ENCODE data around the gene NBDY. TPM values are rescaled to one million over a fixed set of nuclear protein-coding genes. Genes with fewer than 3 reads are reported as not detected.
A peak's percentile ranks its signal among the peaks of the same experiment; 100 is the strongest.

The NBDY gene
- total RNA-seq, 1 donor from 2014 or later, result 53.6 TPM

- Mint-ChIP-seq H3K9me3 (ENCODE audit: unreplicated experiment) (peaks cover 6% of the 10 kb centered on the region), H3K36me3 (ENCODE audit: unreplicated experiment) (peaks cover 4% of the 10 kb centered on the region), H3K4me3 (ENCODE audit: unreplicated experiment) (no peak overlapping the region), H3K4me1 (ENCODE audit: low read depth, unreplicated experiment) (peaks cover 2% of the 10 kb centered on the region), H3K27ac (ENCODE audit: unreplicated experiment) (no peak overlapping the region), H3K27me3 (ENCODE audit: unreplicated experiment) (peaks cover 3% of the 10 kb centered on the region)
- no peak for DNase-seq
- no peak for TF ChIP-seq CTCF (IDR thresholded peaks at IDR 0.05; ENCODE audit: partially characterized antibody, unreplicated experiment)
Measured at GRCh38 chrX:56811599-56811998, 82.6 kb downstream of the NBDY start.

- peaks cover 2% of the 10 kb centered on the region for H3K27me3 Mint-ChIP-seq (ENCODE audit: unreplicated experiment)
- no peak for TF ChIP-seq CTCF (IDR thresholded peaks at IDR 0.05; ENCODE audit: partially characterized antibody, unreplicated experiment)
- peak overlapping the region; percentile 30 for H3K4me3 Mint-ChIP-seq (ENCODE audit: unreplicated experiment)
- H3K27ac Mint-ChIP-seq (ENCODE audit: unreplicated experiment), result no peak overlapping the region
- DNase-seq, result no peak
- H3K9me3 Mint-ChIP-seq (ENCODE audit: unreplicated experiment), result peaks cover 6% of the 10 kb centered on the region
- peaks cover 4% of the 10 kb centered on the region for H3K36me3 Mint-ChIP-seq (ENCODE audit: unreplicated experiment)
- peaks cover 2% of the 10 kb centered on the region for H3K4me1 Mint-ChIP-seq (ENCODE audit: low read depth, unreplicated experiment)
Measured at GRCh38 chrX:56812515-56813105, 83.6 kb downstream of the NBDY start.

GRCh38 chrX:56813318-56813837, 84.3 kb downstream of the NBDY start:
- peaks cover 4% of the 10 kb centered on the region for H3K36me3 Mint-ChIP-seq (ENCODE audit: unreplicated experiment)
- peaks cover 2% of the 10 kb centered on the region for H3K4me1 Mint-ChIP-seq (ENCODE audit: low read depth, unreplicated experiment)
- no peak for TF ChIP-seq CTCF (IDR thresholded peaks at IDR 0.05; ENCODE audit: partially characterized antibody, unreplicated experiment)
- peak overlapping the region; percentile 59 for H3K27ac Mint-ChIP-seq (ENCODE audit: unreplicated experiment)
- H3K4me3 Mint-ChIP-seq (ENCODE audit: unreplicated experiment), result no peak overlapping the region
- no peak for DNase-seq
- peaks cover 2% of the 10 kb centered on the region for H3K27me3 Mint-ChIP-seq (ENCODE audit: unreplicated experiment)
- peaks cover 6% of the 10 kb centered on the region for H3K9me3 Mint-ChIP-seq (ENCODE audit: unreplicated experiment)

- TF ChIP-seq CTCF (IDR thresholded peaks at IDR 0.05; ENCODE audit: partially characterized antibody, unreplicated experiment), result no peak
- no peaks in the 10 kb centered on the region for H3K36me3 Mint-ChIP-seq (ENCODE audit: unreplicated experiment)
- H3K27me3 Mint-ChIP-seq (ENCODE audit: unreplicated experiment), result peaks cover 2% of the 10 kb centered on the region
- H3K9me3 Mint-ChIP-seq (ENCODE audit: unreplicated experiment), result peaks cover 6% of the 10 kb centered on the region
- H3K27ac Mint-ChIP-seq (ENCODE audit: unreplicated experiment), result no peak overlapping the region
- DNase-seq, result no peak
- no peak overlapping the region for H3K4me3 Mint-ChIP-seq (ENCODE audit: unreplicated experiment)
- H3K4me1 Mint-ChIP-seq (ENCODE audit: low read depth, unreplicated experiment), result no peaks in the 10 kb centered on the region
Measured at GRCh38 chrX:56817179-56817578, 88.1 kb downstream of the NBDY start.

GRCh38 chrX:56826020-56826419, 97.0 kb downstream of the NBDY start:
- DNase-seq, result no peak
- Mint-ChIP-seq H3K4me3 (ENCODE audit: unreplicated experiment) (no peak overlapping the region), H3K36me3 (ENCODE audit: unreplicated experiment) (no peaks in the 10 kb centered on the region), H3K27me3 (ENCODE audit: unreplicated experiment) (no peaks in the 10 kb centered on the region), H3K9me3 (ENCODE audit: unreplicated experiment) (peaks cover 1% of the 10 kb centered on the region), H3K4me1 (ENCODE audit: low read depth, unreplicated experiment) (no peaks in the 10 kb centered on the region), H3K27ac (ENCODE audit: unreplicated experiment) (no peak overlapping the region)
- no peak for TF ChIP-seq CTCF (IDR thresholded peaks at IDR 0.05; ENCODE audit: partially characterized antibody, unreplicated experiment)

Measured in glutamatergic neuron (in vitro differentiated cells).